CD8-positive, alpha-beta memory T cell (primary cell): ENCODE results near the gene TBX2. TPM values are rescaled to one million over a fixed set of nuclear protein-coding genes. Genes with fewer than 3 reads are reported as not detected.
"Not testable (repeated sequence)": the region's sequence is repeated elsewhere in the genome, so short reads cannot be mapped to it uniquely, and the experiment has no call there.

Experiments
- CTCF ChIA-PET: fragments of 350-600 bp; sonication (Branson Sonifier 250); formaldehyde crosslinking; loops from one replicate; lab custom pipeline; 2021; ENCODE audit warnings: antibody characterized with exemption; lab: Charles Lee
- POLR2A ChIA-PET: fragments of 350-600 bp; sonication (Branson Sonifier 250); formaldehyde crosslinking; loops from one replicate; lab custom pipeline; 2021; ENCODE audit warnings: antibody characterized with exemption; lab: Charles Lee
- DNase-seq, 5 donors: peaks; one replicate each; pipeline versions ENCODE4 v3.0.0 to v3.0.0-alpha.2; 2020 to 2022; ENCODE audit warnings: mixed read lengths in 1 of 5
- H3K27ac ChIP-seq: one replicate; pipeline ENCODE4 v1.7.0; 2013; ENCODE audit warnings: low read depth, mild to moderate bottlenecking, low read length, moderate library complexity
- H3K27me3 ChIP-seq: 2 replicates; pipeline ENCODE4 v1.7.0; 2013; ENCODE audit warnings: low read length, mild to moderate bottlenecking; ENCODE audit not compliant: insufficient read depth, poor library complexity, severe bottlenecking
- H3K36me3 ChIP-seq: 2 replicates; pipeline ENCODE4 v1.7.0; 2013; ENCODE audit warnings: mild to moderate bottlenecking, low read length, moderate library complexity; ENCODE audit not compliant: insufficient read depth
- H3K4me1 ChIP-seq: 2 replicates; pipeline ENCODE4 v1.7.0; 2013; ENCODE audit warnings: mild to moderate bottlenecking, low read length, moderate library complexity; ENCODE audit not compliant: insufficient read depth
- H3K4me3 ChIP-seq: 2 replicates; pipeline ENCODE4 v1.7.0; 2013; ENCODE audit warnings: mild to moderate bottlenecking, low read length
- H3K9me3 ChIP-seq: 2 replicates; pipeline ENCODE4 v1.7.0; 2013; ENCODE audit warnings: mild to moderate bottlenecking, low read length
- H3K27ac Mint-ChIP-seq, 8 donors: one replicate each; pipeline ENCODE4 v1.8.0; 2020 to 2021; ENCODE audit warnings: mixed read lengths in 8 of 8, mild to moderate bottlenecking in 6 of 8, inconsistent platforms in 3 of 8, moderate library complexity in 3 of 8
- H3K27me3 Mint-ChIP-seq, 2 donors: one replicate each; pipeline ENCODE4 v1.8.0; 2020 to 2021; ENCODE audit warnings: mixed read lengths in 2 of 2, mild to moderate bottlenecking in 1 of 2, moderate library complexity in 1 of 2
- H3K36me3 Mint-ChIP-seq, 3 donors: one replicate each; pipeline ENCODE4 v1.8.0; 2020 to 2021; ENCODE audit warnings: mixed read lengths in 3 of 3, inconsistent platforms in 1 of 3, mild to moderate bottlenecking in 1 of 3
- H3K4me1 Mint-ChIP-seq, 3 donors: one replicate each; pipeline ENCODE4 v1.8.0; 2020 to 2021; ENCODE audit warnings: mixed read lengths in 3 of 3, inconsistent platforms in 1 of 3, mild to moderate bottlenecking in 1 of 3
- H3K4me3 Mint-ChIP-seq, 7 donors: one replicate each; pipeline ENCODE4 v1.8.0; 2020 to 2021; ENCODE audit warnings: mixed read lengths in 7 of 7, mild to moderate bottlenecking in 6 of 7, moderate library complexity in 4 of 7, inconsistent platforms in 2 of 7
- H3K9me3 Mint-ChIP-seq, 5 donors: one replicate each; pipeline ENCODE4 v1.8.0; 2020 to 2022; ENCODE audit warnings: mixed read lengths in 5 of 5, mild to moderate bottlenecking in 3 of 5, moderate library complexity in 2 of 5, inconsistent platforms in 1 of 5
- polyA plus RNA-seq: library from polyadenylated mRNA; unstranded; fragments of 300-500 nt; fragmentation: Illumina TruSeq; gene quantifications from one replicate; pipeline ENCODE4 v1.2.3, GENCODE V29; 2021
- total RNA-seq, 2 experiments: library from RNA; stranded (reverse); gene quantifications; one replicate each; pipeline ENCODE4 v1.2.3, GENCODE V29; 2021

Gene TBX2
- under 1 TPM; 0.11 to 0.13 TPM for total RNA-seq
- polyA plus RNA-seq = not detected

- Histone ChIP-seq H3K4me1 (peaks cover 39% of the 10 kb centered on the region), H3K4me3 (no peak within 1 kb of the TSS), H3K27me3 (peaks cover 39% of the 10 kb centered on the region), H3K36me3 (no peaks in the 10 kb centered on the region), H3K9me3 (no peaks in the 10 kb centered on the region), H3K27ac (no peak within 1 kb of the TSS)
- Mint-ChIP-seq H3K27ac (peak within 1 kb of the TSS in 1 of 8 donors; percentile 68), H3K9me3 (peaks cover 0 to 2% (median 0%) of the 10 kb centered on the region in 5 donors), H3K27me3 (peaks cover 56 to 66% of the 10 kb centered on the region in 2 donors), H3K36me3 (peaks cover 0 to 2% (median 0%) of the 10 kb centered on the region in 3 donors), H3K4me1 (peaks cover 36 to 51% (median 36%) of the 10 kb centered on the region in 3 donors), H3K4me3 (peak within 1 kb of the TSS; percentile 68 to 79 (median 74))
- DNase-seq = peak in 1 of 5 donors; percentile 38
- CTCF ChIA-PET = no interaction called here
- POLR2A ChIA-PET = no interaction called here
These were observed at the start of gene TBX2 for GRCh38 chr17:61399131-61400065. Gene TBX2, plus strand, starts transcription at chr17:61399843. Its CDS starts 334 bp downstream, at chr17:61400177.

DNA sequence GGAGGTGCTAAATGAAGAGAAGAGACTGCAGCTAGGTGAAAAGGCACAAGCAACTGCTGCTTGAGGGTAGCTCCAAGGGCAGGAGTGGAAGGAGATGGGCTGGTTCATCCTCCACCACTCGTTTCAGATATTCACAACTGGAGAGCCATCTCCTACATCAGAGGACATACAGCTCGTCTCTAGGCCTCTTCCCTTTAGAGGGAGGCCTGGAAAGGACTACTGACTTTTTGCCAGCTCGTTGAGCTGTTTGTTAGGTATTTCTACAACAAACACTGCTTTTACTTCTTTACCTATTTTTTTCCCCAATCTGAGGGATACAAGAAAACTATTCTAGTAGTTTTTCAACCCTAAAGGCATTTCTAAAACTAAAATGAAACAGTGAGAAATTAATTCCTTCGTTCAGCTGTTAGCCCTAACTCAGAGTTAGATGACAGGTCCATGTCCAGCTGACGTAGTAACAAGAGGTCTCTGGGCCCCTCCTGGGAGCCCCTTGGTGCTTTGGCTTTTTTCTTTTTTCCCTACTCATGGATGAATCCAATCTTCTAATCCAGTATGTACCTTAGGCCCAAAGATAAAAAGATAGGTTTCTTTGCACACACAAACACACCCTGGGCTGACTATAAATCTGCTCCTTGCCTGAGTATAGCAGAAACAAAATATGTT lies 47.8 kb upstream of the TBX2 start:
- Histone ChIP-seq H3K27me3 (no peaks in the 10 kb centered on the region), H3K4me3 (no peak overlapping the region), H3K9me3 (no peaks in the 10 kb centered on the region), H3K27ac (no peak overlapping the region), H3K36me3 (no peaks in the 10 kb centered on the region), H3K4me1 (no peaks in the 10 kb centered on the region)
- H3K27me3 Mint-ChIP-seq = no peaks in the 10 kb centered on the region
- H3K36me3 Mint-ChIP-seq = peaks cover 0 to 2% (median 0%) of the 10 kb centered on the region in 3 donors
- no peak overlapping the region for H3K4me3 Mint-ChIP-seq
- ChIA-PET POLR2A (no interaction called here), CTCF (interaction anchor here (1.7 kb wide), 1 partner anchor 11 kb away, joined by 5 read pairs; no protein-coding TSS in a partner anchor)
- H3K9me3 Mint-ChIP-seq = no peaks in the 10 kb centered on the region
- no peak overlapping the region for H3K27ac Mint-ChIP-seq
- DNase-seq = no peak
- no peaks in the 10 kb centered on the region for H3K4me1 Mint-ChIP-seq

GRCh38 chr17:61352408-61352770 lies 47.3 kb upstream of the TBX2 start:
- no peaks in the 10 kb centered on the region for H3K9me3 ChIP-seq
- ChIA-PET CTCF (interaction anchor here (1.7 kb wide), 1 partner anchor 10 kb away, joined by 5 read pairs; no protein-coding TSS in a partner anchor), POLR2A (no interaction called here)
- no peak overlapping the region for H3K4me3 ChIP-seq
- no peak for DNase-seq
- no peak overlapping the region for H3K4me3 Mint-ChIP-seq
- H3K27me3 Mint-ChIP-seq = no peaks in the 10 kb centered on the region
- no peaks in the 10 kb centered on the region for H3K36me3 ChIP-seq
- no peaks in the 10 kb centered on the region for H3K27me3 ChIP-seq
- H3K27ac Mint-ChIP-seq = no peak overlapping the region
- no peaks in the 10 kb centered on the region for H3K4me1 ChIP-seq
- H3K27ac ChIP-seq = no peak overlapping the region
- peaks cover 0 to 2% (median 0%) of the 10 kb centered on the region in 3 donors for H3K36me3 Mint-ChIP-seq
- no peaks in the 10 kb centered on the region for H3K9me3 Mint-ChIP-seq
- H3K4me1 Mint-ChIP-seq = no peaks in the 10 kb centered on the region

GRCh38 chr17:61352781-61353491 lies 46.7 kb upstream of the TBX2 start:
- ChIA-PET POLR2A (no interaction called here), CTCF (no interaction called here)
- H3K27ac ChIP-seq = no peak overlapping the region
- no peak for DNase-seq
- H3K4me3 ChIP-seq = no peak overlapping the region
- H3K27ac Mint-ChIP-seq = no peak overlapping the region
- H3K36me3 Mint-ChIP-seq = peaks cover 0 to 2% (median 0%) of the 10 kb centered on the region in 3 donors
- no peaks in the 10 kb centered on the region for H3K4me1 Mint-ChIP-seq
- H3K27me3 Mint-ChIP-seq = no peaks in the 10 kb centered on the region
- no peak overlapping the region for H3K4me3 Mint-ChIP-seq
- H3K27me3 ChIP-seq = no peaks in the 10 kb centered on the region
- no peaks in the 10 kb centered on the region for H3K9me3 ChIP-seq
- no peaks in the 10 kb centered on the region for H3K9me3 Mint-ChIP-seq
- H3K4me1 ChIP-seq = no peaks in the 10 kb centered on the region
- no peaks in the 10 kb centered on the region for H3K36me3 ChIP-seq

GRCh38 chr17:61353615-61354014 lies 46.0 kb upstream of the TBX2 start:
- no peak overlapping the region for H3K4me3 Mint-ChIP-seq
- Histone ChIP-seq H3K27ac (no peak overlapping the region), H3K4me3 (no peak overlapping the region), H3K27me3 (no peaks in the 10 kb centered on the region), H3K36me3 (no peaks in the 10 kb centered on the region), H3K9me3 (no peaks in the 10 kb centered on the region), H3K4me1 (no peaks in the 10 kb centered on the region)
- no peak for DNase-seq
- no peak overlapping the region for H3K27ac Mint-ChIP-seq
- peaks cover 0 to 2% (median 0%) of the 10 kb centered on the region in 3 donors for H3K36me3 Mint-ChIP-seq
- no peaks in the 10 kb centered on the region for H3K9me3 Mint-ChIP-seq
- no peaks in the 10 kb centered on the region for H3K27me3 Mint-ChIP-seq
- POLR2A ChIA-PET = no interaction called here
- no peaks in the 10 kb centered on the region for H3K4me1 Mint-ChIP-seq
- CTCF ChIA-PET = no interaction called here

DNA sequence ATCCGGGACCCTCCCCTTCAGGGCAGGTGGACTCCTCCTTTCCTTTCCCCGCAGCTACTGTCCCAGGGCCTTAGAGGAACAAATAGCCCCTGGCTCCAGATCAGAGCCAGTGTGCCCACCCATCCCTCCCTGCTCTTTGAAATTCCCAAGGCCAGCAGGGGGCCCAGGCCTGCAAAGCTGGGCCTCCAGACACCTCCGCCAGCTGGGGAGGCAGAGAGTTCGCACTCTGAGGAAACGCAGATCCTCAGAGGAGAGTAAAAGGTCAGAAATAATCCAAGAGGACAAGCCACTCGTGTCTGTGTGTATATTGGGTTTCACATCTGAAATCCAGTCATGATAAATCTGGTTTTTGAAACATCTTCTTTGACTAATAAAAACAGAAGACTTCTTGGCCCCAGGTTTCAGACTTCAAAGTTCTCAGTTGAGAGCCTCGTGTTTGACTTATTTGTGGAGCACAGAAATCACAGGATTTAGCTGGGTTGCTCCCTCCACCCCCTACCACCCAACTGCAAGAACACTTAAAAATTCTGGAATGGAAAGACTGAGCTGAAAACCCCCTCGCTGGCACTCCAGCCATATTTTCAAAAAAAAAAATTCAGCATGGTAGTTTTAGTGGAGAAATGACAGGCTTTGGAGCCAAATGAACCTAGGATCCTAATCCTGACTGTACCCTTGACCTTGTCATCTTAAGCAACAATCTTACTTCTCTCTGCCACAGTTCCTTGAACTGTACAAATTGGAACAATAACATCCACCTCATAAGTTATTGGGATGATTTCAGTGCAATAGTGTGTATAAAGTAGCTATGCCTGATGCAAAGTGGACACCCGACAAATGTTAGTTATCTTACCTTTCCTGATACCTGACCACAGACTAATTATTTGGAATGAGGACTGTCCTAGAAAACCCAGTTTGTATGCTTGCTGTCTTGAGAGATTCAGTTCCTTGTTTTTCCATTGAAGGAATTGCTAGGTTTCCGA lies 44.5 kb upstream of the TBX2 start:
- Mint-ChIP-seq H3K27me3 (no peaks in the 10 kb centered on the region), H3K36me3 (peaks cover 0 to 2% (median 0%) of the 10 kb centered on the region in 3 donors), H3K9me3 (no peaks in the 10 kb centered on the region), H3K4me3 (no peak overlapping the region), H3K4me1 (no peaks in the 10 kb centered on the region), H3K27ac (peak overlapping the region in 1 of 8 donors; percentile 83)
- ChIA-PET POLR2A (no interaction called here), CTCF (no interaction called here)
- no peak for DNase-seq
- H3K27me3 ChIP-seq = no peaks in the 10 kb centered on the region
- no peaks in the 10 kb centered on the region for H3K36me3 ChIP-seq
- no peaks in the 10 kb centered on the region for H3K4me1 ChIP-seq
- no peak overlapping the region for H3K27ac ChIP-seq
- H3K9me3 ChIP-seq = no peaks in the 10 kb centered on the region
- H3K4me3 ChIP-seq = no peak overlapping the region

- H3K9me3 ChIP-seq, H3K36me3 ChIP-seq, H3K4me1 ChIP-seq, H3K4me3 ChIP-seq, CTCF ChIA-PET, H3K27me3 ChIP-seq, POLR2A ChIA-PET, H3K27me3 Mint-ChIP-seq, H3K36me3 Mint-ChIP-seq, H3K4me1 Mint-ChIP-seq, H3K27ac ChIP-seq, DNase-seq, H3K27ac Mint-ChIP-seq, H3K9me3 Mint-ChIP-seq: not testable (repeated sequence)
- H3K4me3 Mint-ChIP-seq = peak overlapping the region in 1 of 7 donors; percentile 59
These were observed 42.6 kb upstream of the TBX2 start for GRCh38 chr17:61357061-61357460.
